HepG2 (cell line): ENCODE results near the gene HAGHL. TPM values are rescaled to one million over a fixed set of nuclear protein-coding genes. Genes with fewer than 3 reads are reported as not detected.
A peak's percentile ranks its signal among the peaks of the same experiment; 100 is the strongest.

ENCODE experiments used
- ATAC-seq: fragments of 200-7000 bp; cut with Tn5 transposase; 3 replicates; pipeline ENCODE4 v1.9.1; 2020; ENCODE audit warnings: mild to moderate bottlenecking, moderate library complexity
- BruUV-seq: library from RNA; stranded (reverse); fragments of 400-500 nt; replicated peaks from 2 replicates; lab custom pipeline; 2021; lab: Mats Ljungman, UMichigan
- CTCF ChIA-PET: fragments of 300-600 bp; formaldehyde crosslinking; extraction: SDS; loops from one replicate; lab custom pipeline; 2021; ENCODE audit warnings: low total read pairs, inconsistent platforms, low intra/inter-chr PET ratio; lab: Yijun Ruan, JAX
- POLR2A ChIA-PET: fragments of 350-600 bp; sonication (Branson Sonifier 250); formaldehyde crosslinking; loops from one replicate; lab custom pipeline; 2020; ENCODE audit warnings: antibody characterized with exemption, inconsistent platforms; lab: Yijun Ruan, JAX
- DNase-seq: peaks from one replicate; pipeline ENCODE4 v3.0.0-alpha.2; 2015; ENCODE audit warnings: low spot score
- FAIRE-seq: peaks from 3 replicates; lab custom pipeline; 2011; peaks lifted over from hg19 to GRCh38; lab: Jason Lieb, UNC
- H2AFZ ChIP-seq: one replicate; pipeline ENCODE4 v1.6.1; 2011; ENCODE audit warnings: low read length, inconsistent platforms
- H3K27ac ChIP-seq: fragments of 300-600 bp; 3 replicates; pipeline ENCODE4 v1.8.0; 2011; ENCODE audit warnings: mixed run types, mild to moderate bottlenecking, mixed read lengths, low read length, inconsistent platforms; ENCODE audit not compliant: insufficient read depth; ENCODE audit errors: extremely low read length
- H3K27me3 ChIP-seq, 2 experiments: fragments of 200-600 bp in 1 of 2; 2 replicates in 1 of 2; 3 replicates in 1 of 2; pipeline versions ENCODE4 v1.6.0 to v1.8.0; 2011; ENCODE audit warnings: low read length in 2 of 2, mild to moderate bottlenecking in 2 of 2, moderate library complexity in 2 of 2, inconsistent platforms in 1 of 2; ENCODE audit not compliant: insufficient read depth in 2 of 2, control insufficient read depth in 1 of 2
- H3K36me3 ChIP-seq, 2 experiments: fragments of 200-600 bp in 1 of 2; replicated peaks in 1 of 2; 2 replicates in 1 of 2; 3 replicates in 1 of 2; pipeline versions ENCODE4 v1.5.1 to v1.8.0; 2011; ENCODE audit warnings: low read length in 2 of 2, inconsistent platforms in 1 of 2; ENCODE audit not compliant: insufficient read depth in 2 of 2, control insufficient read depth in 1 of 2
- H3K4me1 ChIP-seq: 2 replicates; pipeline ENCODE4 v1.5.1; 2012; ENCODE audit warnings: low read length, inconsistent platforms; ENCODE audit not compliant: insufficient read depth
- H3K4me2 ChIP-seq: 2 replicates; pipeline ENCODE4 v1.6.0; 2011; ENCODE audit warnings: low read depth, low read length, inconsistent platforms
- H3K4me3 ChIP-seq, 3 experiments: fragments of 200-600 bp in 1 of 3; sonication (generic), shearing (Covaris generic) in 1 of 3; replicated peaks in 1 of 3; 2 replicates each; pipeline ENCODE4 v1.5.1; 2011 to 2016; ENCODE audit warnings: low read length in 3 of 3, inconsistent platforms in 2 of 3, low read depth in 2 of 3, mild to moderate bottlenecking in 2 of 3, control low read depth in 1 of 3, mixed read lengths in 1 of 3; ENCODE audit not compliant: insufficient read depth in 1 of 3
- H3K79me2 ChIP-seq: one replicate; pipeline ENCODE4 v1.6.1; 2011; ENCODE audit warnings: low read length, inconsistent platforms; ENCODE audit not compliant: insufficient read depth
- H3K9ac ChIP-seq: 2 replicates; pipeline ENCODE4 v1.6.0; 2011; ENCODE audit warnings: mild to moderate bottlenecking, low read depth, low read length, inconsistent platforms; ENCODE audit not compliant: insufficient read depth
- H3K9me3 ChIP-seq: 2 replicates; pipeline ENCODE4 v1.5.1; 2012; ENCODE audit warnings: mild to moderate bottlenecking, low read length
- H4K20me1 ChIP-seq: 2 replicates; pipeline ENCODE4 v1.6.0; 2011; ENCODE audit warnings: inconsistent platforms, mild to moderate bottlenecking, low read length, moderate library complexity; ENCODE audit not compliant: insufficient read depth
- AHDC1 ChIP-seq: sonication (generic); formaldehyde crosslinking; IDR thresholded peaks from 2 replicates; pipeline ENCODE4 v1.5.1; 2020; ENCODE audit warnings: mild to moderate bottlenecking, missing genetic modification reagents, borderline replicate concordance
- CHD2 ChIP-seq: IDR thresholded peaks from 2 replicates; pipeline ENCODE4 v1.6.1; 2011; ENCODE audit warnings: low read depth, low read length, improper control_type of control experiment
- DNMT1 ChIP-seq: sonication (generic); formaldehyde crosslinking; IDR thresholded peaks from 2 replicates; pipeline ENCODE4 v1.5.1; 2020; ENCODE audit warnings: mild to moderate bottlenecking, missing genetic modification reagents
- DRAP1 ChIP-seq: IDR thresholded peaks from 2 replicates; pipeline ENCODE4 v1.6.1; 2016; ENCODE audit warnings: missing genetic modification reagents, missing compliant biosample characterization
- HNRNPL ChIP-seq: fragments of 200-400 bp; formaldehyde crosslinking; IDR thresholded peaks from 2 replicates; pipeline ENCODE4 v1.6.1; 2017; ENCODE audit warnings: mild to moderate bottlenecking, low read depth, low read length
- IKZF4 ChIP-seq: sonication (generic); formaldehyde crosslinking; IDR thresholded peaks from 2 replicates; pipeline ENCODE4 v1.5.1; 2020; ENCODE audit warnings: borderline replicate concordance, mild to moderate bottlenecking, low read depth, missing genetic modification reagents; ENCODE audit errors: not compliant biosample characterization
- IRX3 ChIP-seq: sonication (generic); formaldehyde crosslinking; IDR thresholded peaks from 2 replicates; pipeline ENCODE4 v1.8.1; 2023; ENCODE audit warnings: mild to moderate bottlenecking, low read depth, missing genetic modification reagents, borderline replicate concordance
- KDM2A ChIP-seq: sonication (generic); formaldehyde crosslinking; IDR thresholded peaks from 2 replicates; pipeline ENCODE4 v1.4.0; 2020; ENCODE audit warnings: low read depth, missing genetic modification reagents, borderline replicate concordance
- KLF11 ChIP-seq: IDR thresholded peaks from 2 replicates; pipeline ENCODE4 v1.6.1; 2016; ENCODE audit warnings: missing compliant biosample characterization
- NFIB ChIP-seq: sonication (generic); formaldehyde crosslinking; IDR thresholded peaks from 2 replicates; pipeline ENCODE4 v1.9.0; 2021; ENCODE audit warnings: missing genetic modification reagents, mild to moderate bottlenecking, borderline replicate concordance
- PAF1 ChIP-seq: IDR thresholded peaks from 2 replicates; pipeline ENCODE4 v1.6.1; 2016; ENCODE audit warnings: missing genetic modification reagents, missing compliant biosample characterization
- SOX13 ChIP-seq, 3 experiments: fragments of 450-650 bp in 1 of 3; sonication (generic) in 1 of 3; formaldehyde crosslinking in 1 of 3; IDR thresholded peaks in 2 of 3; conservative IDR thresholded peaks in 1 of 3; 2 replicates each; pipeline versions ENCODE4 v1.5.0 to v1.6.1; 2016 to 2020; ENCODE audit warnings: antibody characterized with exemption in 1 of 3, mild to moderate bottlenecking in 1 of 3, missing compliant biosample characterization in 1 of 3, missing genetic modification reagents in 1 of 3, moderate library complexity in 1 of 3
- TOPORS ChIP-seq: sonication (generic); formaldehyde crosslinking; IDR thresholded peaks from 2 replicates; pipeline ENCODE4 v1.8.0; 2023; ENCODE audit warnings: mild to moderate bottlenecking, missing genetic modification reagents
- ZNF207 ChIP-seq: fragments of 450-650 bp; IDR thresholded peaks from 2 replicates; pipeline ENCODE4 v1.6.1; 2016; ENCODE audit warnings: antibody characterized with exemption, borderline replicate concordance
- ZNF296 ChIP-seq: sonication (generic); formaldehyde crosslinking; conservative IDR thresholded peaks from 2 replicates; pipeline ENCODE4 v1.5.0; 2020; ENCODE audit warnings: mild to moderate bottlenecking, missing genetic modification reagents
- ZNF530 ChIP-seq: sonication (generic); formaldehyde crosslinking; IDR thresholded peaks from 2 replicates; pipeline ENCODE4 v1.5.0; 2020; ENCODE audit warnings: low read depth, mild to moderate bottlenecking, missing genetic modification reagents
- ZNF768 ChIP-seq: sonication (generic); formaldehyde crosslinking; IDR thresholded peaks from 2 replicates; pipeline ENCODE4 v1.4.0; 2020; ENCODE audit warnings: missing genetic modification reagents
- ZSCAN29 ChIP-seq: sonication (generic); formaldehyde crosslinking; conservative IDR thresholded peaks from 2 replicates; pipeline ENCODE4 v1.4.0; 2020; ENCODE audit warnings: mild to moderate bottlenecking, missing genetic modification reagents
- WGBS: methylation state at CpG from one replicate; pipeline ENCODE4 v1.1.6; 2017; ENCODE audit warnings: low lambda C conversion rate; 5-methylcytosine and 5-hydroxymethylcytosine counted together
- in situ Hi-C: cut with HindIII; loops from 2 replicates; pipeline ENCODE4 v1.10.0; 2017; ENCODE audit warnings: low pct_unique_long_range_greater_than_20kb; ENCODE audit not compliant: extremely low pct_ligation_motif_present
- intact Hi-C: fragments of 100-400 bp; cut with micrococcal nuclease; formaldehyde crosslinking; loops from one replicate; pipeline ENCODE4 v1.10.0; 2022; ENCODE audit not compliant: unreplicated experiment
- polyA plus RNA-seq, 8 experiments: library from polyadenylated mRNA; depleted of rRNA in 3 of 8; stranded (reverse) in 7 of 8; unstranded in 1 of 8; fragments of >200 nt; fragmentation: Illumina TruSeq in 4 of 8; extraction: Trizol in 4 of 8; gene quantifications; 2 replicates each; pipeline versions ENCODE4 v1.2.1 to v1.2.3, GENCODE V29; 2011 to 2016; ENCODE audit warnings: low read depth in 4 of 8, missing spikeins in 1 of 8, mixed read lengths in 1 of 8; ENCODE audit not compliant: insufficient read depth in 1 of 8
- total RNA-seq, 5 experiments: library from RNA; depleted of rRNA; stranded (reverse); fragments of >200 nt; fragmentation: Illumina TruSeq; extraction: Trizol; gene quantifications; 2 replicates each; pipeline ENCODE4 v1.2.3, GENCODE V29; 2016; ENCODE audit warnings: low read depth in 1 of 5

HAGHL gene
- total and polyA plus RNA-seq, 2 of the 13 experiments (the other 11 are each of a cell fraction or from before 2014, with no cell fraction given) = 3.4 to 8.4 TPM

- no TSS peak for BruUV-seq
- intact Hi-C loops = no loop called here
- TF ChIP-seq KDM2A (CRISPR knock-in tag) (peak; percentile 24; the same call in 1 of the 2 replicates), IRX3 (CRISPR knock-in tag) (no peak; the same call in 1 of the 2 replicates), AHDC1 (no peak), HNRNPL (no peak), DRAP1 (CRISPR knock-in tag) (0 out of 2 replicates have a peak, but pooled peaks have one; percentile 5), PAF1 (no peak), ZNF207 (no peak), NFIB (CRISPR knock-in tag) (no peak), CHD2 (no peak), ZNF296 (CRISPR knock-in tag) (no peak), IKZF4 (CRISPR knock-in tag) (peak; percentile 77), DNMT1 (CRISPR knock-in tag) (peak; percentile 76), ZNF768 (CRISPR knock-in tag) (peak; percentile 52; the same call in 1 of the 2 replicates), TOPORS (peak; percentile 42; the same call in 1 of the 2 replicates), KLF11 (CRISPR knock-in tag) (no peak), ZSCAN29 (CRISPR knock-in tag) (0 out of 2 replicates have a peak, but pooled peaks have one; percentile 20), SOX13 (IDR thresholded peaks at IDR 0.05) (no peak), SOX13 (CRISPR knock-in tag; conservative IDR thresholded peaks at IDR 0.05 in 1 of 2, IDR thresholded peaks at IDR 0.05 in 1 of 2) (no peak), ZNF530 (no peak)
These were observed 5.7 kb upstream of the HAGHL start, which contains the start of gene ANTKMT for GRCh38 chr16:720990-721764. TSS of gene ANTKMT (plus strand) at chr16:721146. CDS start at chr16:721275, 129 bp downstream.

More at GRCh38 chr16:720990-721764, 5.7 kb upstream of the HAGHL start, which contains the start of gene ANTKMT:
- peaks cover 4% of the 10 kb centered on the region for H4K20me1 ChIP-seq
- DNase-seq = peak; percentile 80
- peak; percentile 70 for ATAC-seq
- no peak for FAIRE-seq
- WGBS = 83% methylated on average over 6 of the region's 106 CpGs
- H3K36me3 ChIP-seq = no peaks in the 10 kb centered on the region
- peak within 1 kb of the TSS; percentile 77 to 95 (median 85) for H3K4me3 ChIP-seq
- no peaks in the 10 kb centered on the region for H3K9me3 ChIP-seq
- no peaks in the 10 kb centered on the region for H3K27me3 ChIP-seq
- POLR2A ChIA-PET = interaction anchor here (0.9 to 2.5 kb wide), 15 partner anchors 9 to 251 kb away, joined by 3 to 22 read pairs (median 7); partner anchors contain the start of genes CHTF18, CIAO3, MSLN and RHBDL1
- peak within 1 kb of the TSS; percentile 88 for H3K27ac ChIP-seq
- CTCF ChIA-PET = no interaction called here
- peaks cover 33% of the 10 kb centered on the region for H3K4me1 ChIP-seq
- peak within 1 kb of the TSS; percentile 100 for H3K4me2 ChIP-seq
- peak within 1 kb of the TSS; percentile 88 for H3K9ac ChIP-seq
- in situ Hi-C loops = no loop called here
- peaks cover 3% of the 10 kb centered on the region for H3K79me2 ChIP-seq
- H2AFZ ChIP-seq = no peak within 1 kb of the TSS
